OCI-LY7 (cell line): Measurements from ENCODE around the gene CDC14B.

Source experiments
- EZH2phosphoT487 ChIP-seq: fragments of 200-600 bp; sonication (generic); IDR thresholded peaks from 2 replicates; pipeline ENCODE4 v1.6.1; 2018; ENCODE audit warnings: low read depth, borderline replicate concordance, mild to moderate bottlenecking, mixed run types, antibody characterized with exemption, low read length, moderate library complexity, mixed read lengths
- TF ChIP-seq, protein P1 (sequence below): fragments of 200-600 bp; sonication (generic); conservative IDR thresholded peaks from 2 replicates; pipeline ENCODE4 v1.5.1; 2014; ENCODE audit warnings: mild to moderate bottlenecking, antibody characterized with exemption, low read length, moderate library complexity, mixed read lengths

DNA sequence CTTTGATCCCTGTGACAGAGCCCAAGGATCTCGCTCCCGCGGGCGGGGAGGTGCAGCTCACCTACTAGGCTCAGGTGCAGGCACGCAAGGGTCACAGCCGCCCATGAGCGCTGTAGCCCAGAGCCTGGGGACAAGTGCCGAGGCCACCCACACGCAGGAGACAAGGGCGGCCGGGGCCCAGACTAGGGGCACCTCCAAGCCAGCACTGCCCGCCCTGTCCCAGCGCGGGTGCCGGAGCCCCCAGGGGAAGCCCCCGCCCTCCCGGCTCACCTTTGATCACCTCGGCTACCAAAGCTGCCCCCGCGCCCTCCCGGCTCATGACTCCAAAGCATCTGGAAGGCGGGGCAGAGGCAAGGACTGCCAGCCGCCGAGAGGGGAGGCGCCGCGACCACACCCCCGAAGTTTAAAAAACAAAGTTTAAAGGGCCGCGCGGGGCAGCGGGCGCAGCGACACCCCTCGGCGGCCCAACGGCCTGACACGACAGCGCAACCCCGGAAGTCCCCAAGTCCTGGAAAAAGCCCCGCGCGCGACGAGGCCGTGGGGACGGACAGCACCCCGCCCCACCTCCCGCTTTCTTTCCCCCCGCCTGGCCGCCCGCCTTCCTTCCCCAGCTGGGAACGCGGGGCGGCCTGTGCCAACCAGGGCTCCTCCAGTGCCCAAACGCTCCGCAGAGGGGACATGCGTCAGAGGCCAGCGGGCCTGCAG lies 53.0 kb downstream of the CDC14B start:
- TF ChIP-seq, protein P1, sequence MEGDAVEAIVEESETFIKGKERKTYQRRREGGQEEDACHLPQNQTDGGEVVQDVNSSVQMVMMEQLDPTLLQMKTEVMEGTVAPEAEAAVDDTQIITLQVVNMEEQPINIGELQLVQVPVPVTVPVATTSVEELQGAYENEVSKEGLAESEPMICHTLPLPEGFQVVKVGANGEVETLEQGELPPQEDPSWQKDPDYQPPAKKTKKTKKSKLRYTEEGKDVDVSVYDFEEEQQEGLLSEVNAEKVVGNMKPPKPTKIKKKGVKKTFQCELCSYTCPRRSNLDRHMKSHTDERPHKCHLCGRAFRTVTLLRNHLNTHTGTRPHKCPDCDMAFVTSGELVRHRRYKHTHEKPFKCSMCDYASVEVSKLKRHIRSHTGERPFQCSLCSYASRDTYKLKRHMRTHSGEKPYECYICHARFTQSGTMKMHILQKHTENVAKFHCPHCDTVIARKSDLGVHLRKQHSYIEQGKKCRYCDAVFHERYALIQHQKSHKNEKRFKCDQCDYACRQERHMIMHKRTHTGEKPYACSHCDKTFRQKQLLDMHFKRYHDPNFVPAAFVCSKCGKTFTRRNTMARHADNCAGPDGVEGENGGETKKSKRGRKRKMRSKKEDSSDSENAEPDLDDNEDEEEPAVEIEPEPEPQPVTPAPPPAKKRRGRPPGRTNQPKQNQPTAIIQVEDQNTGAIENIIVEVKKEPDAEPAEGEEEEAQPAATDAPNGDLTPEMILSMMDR = peak; percentile 76
- TF ChIP-seq EZH2phosphoT487 = no peak
